Ishikawa (cell line): ENCODE results near the gene TTLL3.

Experiments used
- EGR1 ChIP-seq: IDR thresholded peaks from 2 replicates; pipeline ENCODE4 v1.6.1; 2012
- EP300 ChIP-seq: IDR thresholded peaks from 2 replicates; pipeline ENCODE4 v1.6.1; 2012; ENCODE audit warnings: borderline replicate concordance
- FOXM1 ChIP-seq: IDR thresholded peaks from 2 replicates; pipeline ENCODE4 v1.6.1; 2012; ENCODE audit warnings: low read depth, borderline replicate concordance
- NFIC ChIP-seq: IDR thresholded peaks from 2 replicates; pipeline ENCODE4 v1.6.1; 2012
- REST ChIP-seq: IDR thresholded peaks from 2 replicates; pipeline ENCODE4 v1.6.1; 2012; ENCODE audit warnings: low read depth, mild to moderate bottlenecking

DNA sequence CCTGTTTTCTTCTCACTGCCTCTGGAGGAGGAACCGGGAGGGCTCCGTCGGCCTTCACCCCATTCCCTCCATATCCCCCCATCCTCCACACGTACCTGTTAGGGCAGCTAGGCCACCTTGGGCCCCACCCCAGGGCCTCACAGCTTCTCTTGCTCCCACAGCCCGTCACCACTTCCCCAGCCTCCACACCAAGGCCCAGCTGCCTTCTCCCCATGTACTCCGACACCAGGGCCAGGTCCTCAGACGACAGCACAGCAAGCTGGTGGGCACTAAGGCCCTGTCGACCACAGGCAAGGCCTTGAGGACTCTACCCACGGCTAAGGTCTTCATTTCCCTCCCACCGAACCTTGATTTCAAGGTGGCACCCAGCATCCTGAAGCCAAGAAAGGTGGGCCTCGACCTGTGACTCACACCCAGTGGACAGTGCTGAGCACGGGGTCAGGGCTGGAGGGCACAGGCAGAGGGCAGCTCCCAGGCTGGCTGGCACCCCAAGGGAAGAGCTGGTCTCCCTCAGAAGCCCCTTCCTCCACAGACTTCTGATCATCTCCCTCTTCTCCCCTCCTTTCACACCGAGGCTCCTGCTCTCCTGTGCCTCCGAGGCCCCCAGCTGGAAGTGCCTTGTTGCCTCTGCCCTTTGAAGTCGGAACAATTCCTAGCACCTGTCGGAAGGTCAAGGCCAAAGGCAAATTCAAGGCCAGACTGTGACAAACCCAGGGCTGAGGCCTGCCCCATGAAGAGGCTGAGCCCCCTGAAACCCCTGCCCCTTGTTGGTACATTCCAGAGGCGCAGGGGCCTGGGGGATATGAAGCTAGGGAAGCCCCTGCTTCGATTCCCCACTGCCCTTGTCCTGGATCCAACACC is 24.7 kb downstream of the TTLL3 start:
- TF ChIP-seq EP300 (no peak), REST (no peak), NFIC (no peak), EGR1 (no peak), FOXM1 (no peak)
